Stimulated activated CD8-positive, alpha-beta memory T cell treated with anti-CD3 and anti-CD28 coated beads, Interleukin-7, amount 100 ng/mL, for 24 hours (primary cell): ENCODE results near the gene GRHL1.
"Not testable (repeated sequence)": the region's sequence is repeated elsewhere in the genome, so short reads cannot be mapped to it uniquely, and the experiment has no call there.

Experiments used
- DNase-seq: peaks from one replicate; pipeline ENCODE4 v3.0.0-alpha.2; 2020; ENCODE audit warnings: low read depth

The GRHL1 gene

DNA sequence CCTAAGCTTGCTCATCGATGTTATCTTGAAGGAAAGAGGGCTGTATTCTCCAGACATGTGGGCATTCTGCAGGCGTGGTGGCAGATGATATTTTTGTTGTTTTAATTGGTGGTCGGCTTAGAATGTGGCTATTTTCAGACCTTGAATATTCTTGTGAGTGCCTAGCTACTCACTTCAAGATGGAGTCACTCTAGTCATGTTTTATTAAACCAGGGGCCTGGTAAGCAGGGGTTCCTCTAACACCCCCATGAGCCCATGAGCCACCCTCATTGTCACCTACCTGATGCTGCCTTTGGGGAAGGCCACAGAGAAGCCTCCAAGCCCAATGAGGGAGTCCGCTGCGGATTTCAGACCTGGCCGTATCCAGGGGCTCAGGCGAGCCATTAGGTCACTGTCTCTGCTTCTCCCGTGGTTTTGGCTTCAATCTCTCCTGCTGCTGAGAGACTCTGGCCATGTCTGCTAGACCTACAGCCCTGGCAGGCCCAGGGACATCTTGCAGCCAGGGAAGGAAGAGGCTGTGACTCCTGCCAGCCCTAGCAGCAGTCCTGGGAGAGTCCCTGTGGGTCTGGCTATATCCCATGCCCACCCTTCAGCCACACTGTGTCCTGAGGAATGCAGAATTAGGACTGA is 75.6 kb downstream of the GRHL1 start:
- DNase-seq, result no peak

DNA sequence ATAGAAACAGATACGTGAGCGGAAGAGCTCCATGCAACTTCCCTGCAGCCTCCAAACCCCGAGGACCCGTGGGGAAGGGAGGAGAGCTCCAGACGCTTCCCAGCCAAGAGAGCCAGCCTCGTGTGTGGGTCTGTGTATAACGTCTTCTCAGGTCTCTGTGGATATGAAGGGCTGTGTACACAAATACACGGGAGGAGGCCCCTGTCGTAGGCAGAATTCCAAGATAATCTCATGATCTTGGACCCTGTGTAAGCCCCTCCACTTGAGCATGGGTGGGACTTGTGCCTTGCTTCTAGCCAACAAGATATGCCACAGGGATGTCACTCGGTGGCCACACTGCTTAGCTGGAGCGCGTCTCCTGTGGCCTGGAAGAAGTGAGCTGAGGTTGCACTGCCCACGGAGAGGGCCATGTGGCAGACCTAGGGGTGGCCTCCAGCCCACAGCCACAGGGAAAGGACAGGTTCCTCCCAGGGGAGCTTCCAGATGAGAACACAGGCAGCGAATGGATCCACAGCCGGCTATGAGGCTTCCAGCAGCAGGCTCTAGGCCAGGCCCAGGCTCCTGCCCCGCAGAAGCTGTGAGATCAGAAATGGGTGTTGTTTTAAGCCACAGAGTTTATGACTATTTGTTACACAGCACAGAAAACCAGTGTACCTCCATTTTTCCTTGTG is 76.3 kb downstream of the GRHL1 start:
- DNase-seq, result no peak

DNA sequence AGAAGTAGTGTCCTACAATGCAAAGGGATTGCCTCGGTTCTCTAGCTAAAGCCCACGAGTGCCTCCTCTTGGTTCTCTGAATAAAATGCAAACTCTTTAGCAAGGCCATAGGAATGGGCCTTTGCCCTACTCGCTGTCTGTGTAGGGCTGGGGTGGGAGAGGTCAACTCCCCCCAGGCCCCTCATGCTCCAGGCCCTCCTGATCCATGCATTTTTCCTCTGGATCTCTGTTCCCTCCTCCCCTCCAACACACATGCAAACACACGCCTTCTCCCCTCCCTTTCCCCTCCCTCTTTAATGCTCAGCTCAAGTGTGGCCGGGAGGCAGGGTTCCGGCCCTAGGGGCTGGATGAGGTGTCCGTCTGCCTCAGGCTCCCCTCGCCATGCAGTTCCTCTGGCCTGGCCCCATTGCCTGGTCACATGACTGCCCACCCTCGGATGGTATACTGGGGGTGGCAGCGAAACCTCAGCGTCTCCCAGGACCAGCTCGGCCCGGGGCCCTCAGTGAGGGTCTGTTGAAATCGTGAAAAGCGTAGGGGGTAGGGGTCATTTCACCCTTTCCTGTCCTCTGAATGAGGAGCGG is 77.0 kb downstream of the GRHL1 start:
- no peak for DNase-seq

DNA sequence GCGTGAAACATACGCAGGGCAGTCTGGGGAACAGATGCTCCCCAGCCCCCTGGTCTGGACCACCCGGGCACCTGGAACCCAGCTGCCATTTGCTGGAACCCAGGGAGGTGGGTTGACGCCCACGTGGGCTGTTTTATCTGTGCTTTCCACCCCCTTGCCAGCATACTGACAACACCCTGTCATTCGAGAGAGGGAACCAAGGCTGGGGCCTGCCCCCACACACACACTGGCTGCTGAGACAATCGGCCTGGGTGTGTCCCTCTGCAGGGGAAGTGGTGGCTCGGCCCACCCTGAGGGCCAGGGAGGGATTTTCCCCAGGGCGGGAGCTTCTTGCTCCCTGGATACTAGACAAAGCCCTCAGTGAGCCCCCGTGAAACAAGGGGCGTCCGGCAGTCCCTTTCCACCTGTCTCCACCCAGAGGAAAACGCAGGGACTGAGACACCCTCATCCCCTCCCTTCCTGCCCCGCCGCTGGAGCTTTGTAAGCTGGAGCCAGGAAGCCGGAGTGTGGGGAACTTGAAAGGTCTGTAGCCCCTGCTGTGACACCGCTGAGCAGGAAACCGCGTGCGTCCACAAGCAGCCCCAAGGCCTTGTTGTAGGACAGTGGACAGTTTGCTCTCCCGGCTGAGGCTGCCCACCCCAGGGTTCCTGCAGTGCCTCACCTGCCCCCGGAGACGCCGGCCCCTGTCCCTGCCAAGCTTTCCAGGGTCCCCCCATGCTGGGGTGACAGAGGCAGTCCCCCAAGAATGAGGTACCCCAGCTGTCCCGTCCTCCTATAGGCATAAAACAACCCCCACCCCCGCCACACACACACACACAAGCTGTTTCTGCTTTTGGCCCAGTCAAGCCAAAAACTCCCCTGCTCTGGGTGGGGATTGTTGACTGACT is 77.7 kb downstream of the GRHL1 start:
- DNase-seq, result no peak

DNA sequence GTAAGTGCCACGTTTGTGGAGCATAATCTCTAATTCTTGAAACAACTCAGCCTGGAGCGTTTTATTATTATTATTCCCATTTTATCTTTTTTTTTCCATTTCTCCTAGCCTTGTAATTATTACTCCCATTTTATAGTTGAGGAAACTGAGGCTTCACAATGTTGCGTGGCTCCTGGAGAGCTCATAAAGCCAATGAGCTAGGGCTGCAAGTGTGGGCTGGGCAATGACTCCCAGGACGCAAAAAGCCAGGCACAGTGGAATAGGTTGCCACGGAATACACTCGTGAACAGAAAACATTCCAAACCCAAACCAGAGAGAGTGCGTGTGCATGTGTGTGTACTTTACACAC is 78.4 kb downstream of the GRHL1 start:
- no peak for DNase-seq

DNA sequence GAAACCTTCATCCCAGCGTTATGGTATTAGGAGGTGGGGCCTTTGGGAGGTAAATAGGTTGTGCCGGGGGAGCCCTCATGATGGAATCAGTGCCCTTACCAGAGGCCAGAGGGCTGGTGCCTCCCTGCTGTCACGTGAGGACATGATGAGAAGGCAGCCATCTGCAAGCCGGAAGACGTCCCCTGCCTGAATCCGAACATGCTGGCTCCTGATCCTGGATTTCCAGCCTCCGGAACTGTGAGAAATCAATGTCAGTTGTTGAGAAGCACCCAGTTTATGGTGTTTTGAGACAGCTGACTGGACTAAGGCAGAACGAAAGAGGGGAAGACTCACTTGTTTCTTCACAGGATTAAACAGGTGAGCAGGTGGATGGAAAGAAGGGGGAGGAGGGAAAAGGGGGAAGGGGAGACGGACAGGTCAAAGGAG is 78.8 kb downstream of the GRHL1 start:
- DNase-seq, result no peak

DNA sequence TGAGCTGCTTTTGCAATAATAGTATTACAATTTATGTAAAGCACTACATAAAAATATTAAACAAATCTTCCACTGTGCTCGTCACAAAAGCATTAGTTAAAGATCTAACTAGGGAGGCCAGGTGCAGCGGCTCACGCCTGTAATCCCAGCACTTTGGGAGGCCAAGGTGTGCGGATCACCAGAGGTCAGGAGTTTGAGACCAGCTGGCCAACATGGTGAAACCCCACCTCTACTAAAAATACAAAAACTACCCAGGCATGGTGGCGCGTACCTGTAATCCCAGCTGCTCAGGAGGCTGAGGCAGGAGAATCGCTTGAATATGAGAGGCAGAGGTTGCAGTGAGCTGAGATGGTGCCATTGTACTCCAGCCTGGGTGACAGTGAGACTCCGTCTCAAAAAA is 79.3 kb downstream of the GRHL1 start:
- not testable (repeated sequence) for DNase-seq

DNA sequence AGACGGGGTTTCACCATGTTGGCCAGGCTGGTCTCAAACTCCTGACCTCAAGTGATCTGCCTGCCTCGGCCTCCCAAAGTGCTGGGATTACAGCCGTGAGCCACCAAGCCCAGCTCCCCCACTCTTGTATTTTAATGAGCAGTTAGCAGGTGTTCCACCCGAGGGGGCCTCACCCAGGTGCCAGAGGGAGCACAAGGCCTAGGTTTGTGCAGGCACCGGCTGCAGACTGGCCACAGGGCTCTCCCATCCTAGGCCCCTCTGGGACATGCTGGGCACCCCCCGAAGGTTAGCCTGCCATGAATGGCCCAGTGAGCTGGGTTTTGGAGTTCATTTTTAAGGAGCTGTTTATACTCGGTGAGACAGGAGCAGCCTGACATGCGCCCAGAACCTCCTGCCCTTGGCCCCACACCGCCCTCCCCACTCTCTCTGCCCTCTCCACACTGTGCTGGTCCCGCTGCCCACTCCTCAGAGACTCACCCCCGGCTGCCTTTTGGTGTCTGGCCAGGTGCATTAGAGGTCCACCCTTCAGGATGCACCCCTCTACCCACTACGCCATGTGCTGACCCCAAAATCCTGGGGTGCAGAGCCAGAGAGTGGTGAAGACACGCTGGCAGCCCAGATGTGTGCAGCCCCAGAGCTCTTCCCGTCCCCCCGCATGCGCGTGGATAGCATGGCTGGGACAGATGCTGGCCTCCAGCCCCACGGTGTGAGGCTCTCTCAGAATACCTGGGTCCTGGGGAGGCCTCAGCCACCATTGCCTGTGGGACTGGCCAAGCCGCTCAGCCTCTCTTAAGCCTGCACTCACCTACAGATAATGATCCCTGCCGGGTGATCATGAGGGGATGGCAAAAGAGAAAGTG is 80.6 kb downstream of the GRHL1 start:
- DNase-seq, result no peak

DNA sequence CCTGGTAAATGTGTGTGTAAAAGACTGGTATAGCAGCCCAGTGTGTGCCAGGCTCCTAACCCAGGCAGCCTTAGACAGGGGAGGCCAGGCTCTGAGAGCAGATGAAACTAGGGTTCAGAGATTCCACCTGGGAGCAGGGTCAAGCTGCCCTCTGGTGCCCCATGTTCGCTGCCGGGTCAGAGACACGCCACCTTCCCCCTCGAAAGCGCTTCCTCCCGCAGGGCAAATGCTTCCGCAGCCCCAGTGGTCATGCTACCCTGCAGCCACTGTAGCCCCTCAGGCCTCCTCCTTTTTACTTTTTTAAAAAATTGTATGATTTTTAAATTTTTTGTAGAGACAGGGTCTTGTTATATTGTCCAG is 81.2 kb downstream of the GRHL1 start:
- DNase-seq, result no peak

DNA sequence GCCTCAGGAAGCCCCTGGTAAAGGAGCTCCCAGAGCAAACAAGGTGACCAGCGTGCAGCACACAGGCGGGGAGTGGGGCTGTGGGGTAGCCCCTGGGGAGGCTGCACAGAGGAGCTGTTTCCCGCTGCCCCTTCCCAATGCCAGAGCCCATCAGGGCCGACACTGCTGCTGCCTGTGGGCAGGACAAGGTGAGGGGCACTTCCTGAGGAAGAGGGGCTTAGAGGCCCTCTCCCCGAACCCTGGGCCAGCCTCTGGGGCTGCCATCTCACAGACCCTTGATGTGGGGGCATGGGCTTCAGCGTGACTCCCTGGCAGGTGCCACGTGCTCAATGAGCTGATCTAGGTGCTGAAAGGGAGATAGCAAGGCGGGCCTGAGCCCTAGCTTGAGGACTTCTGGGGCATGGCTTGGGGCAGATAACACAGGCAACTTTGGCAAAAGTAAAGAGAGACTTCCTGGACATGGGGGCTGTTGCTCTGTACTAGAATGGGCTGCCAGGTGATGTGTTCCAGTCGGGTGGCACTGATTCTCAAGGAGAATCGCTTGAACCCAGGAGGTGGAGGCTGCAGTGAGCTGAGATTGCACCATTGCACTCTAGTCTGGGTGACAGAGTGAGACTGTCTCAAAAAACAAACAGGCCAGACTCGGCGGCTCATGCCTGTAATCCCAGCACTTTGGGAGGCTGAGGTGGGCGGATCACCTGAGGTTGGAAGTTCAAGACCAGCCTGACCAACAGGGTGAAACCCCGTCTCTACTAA is 81.9 kb downstream of the GRHL1 start:
- DNase-seq, result no peak

DNA sequence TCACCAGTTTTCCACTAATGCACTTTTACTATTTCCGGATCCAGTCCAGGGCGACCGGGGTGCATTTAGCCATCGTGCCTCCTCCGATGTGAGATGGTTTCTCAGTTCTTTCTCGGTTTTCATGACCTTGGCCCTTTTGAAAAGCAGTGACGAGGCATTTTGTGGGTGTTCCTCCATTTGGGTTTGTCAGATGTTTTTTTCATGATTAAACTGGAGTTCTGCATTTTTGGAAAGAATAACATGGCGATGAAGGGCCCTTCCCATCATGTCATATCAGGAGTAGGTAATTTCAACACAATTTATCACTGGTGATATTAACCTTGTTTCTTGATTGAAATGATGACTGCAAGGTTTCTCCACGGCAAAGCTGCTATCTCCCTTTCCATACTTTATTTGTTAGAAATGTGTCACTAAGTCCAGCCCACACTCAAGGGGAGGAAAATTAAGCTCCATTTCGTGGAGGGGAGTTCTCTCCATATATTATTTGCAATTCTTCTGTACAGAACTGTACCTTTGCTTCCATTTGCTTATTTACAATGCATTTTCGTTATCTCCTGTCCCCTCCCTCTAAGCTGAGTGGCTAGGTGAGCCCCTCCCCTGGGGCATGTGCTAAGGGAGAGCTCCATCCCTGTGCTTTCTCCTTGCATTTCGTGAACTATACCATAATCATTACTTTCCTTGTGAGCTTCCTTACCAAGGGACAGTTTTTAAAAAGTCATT is 83.0 kb downstream of the GRHL1 start:
- no peak for DNase-seq

DNA sequence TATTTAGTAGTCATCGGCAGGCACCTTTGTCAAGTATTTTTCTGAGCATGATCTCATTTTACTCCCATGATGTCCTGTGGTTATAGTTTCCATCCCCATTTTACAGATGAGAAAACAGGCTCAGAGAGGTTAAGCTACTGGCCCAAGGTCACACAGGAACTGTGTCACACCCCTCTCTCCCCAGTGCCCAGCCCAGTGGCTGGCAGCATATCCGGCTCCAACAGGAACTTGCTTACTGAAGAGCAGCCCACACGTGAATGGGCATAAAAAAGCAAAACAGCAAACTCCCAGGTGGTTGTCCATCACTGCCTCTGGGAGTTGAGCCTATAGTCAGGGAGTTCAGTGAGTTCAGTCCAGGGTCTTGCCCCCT is 83.5 kb downstream of the GRHL1 start:
- DNase-seq, result no peak

DNA sequence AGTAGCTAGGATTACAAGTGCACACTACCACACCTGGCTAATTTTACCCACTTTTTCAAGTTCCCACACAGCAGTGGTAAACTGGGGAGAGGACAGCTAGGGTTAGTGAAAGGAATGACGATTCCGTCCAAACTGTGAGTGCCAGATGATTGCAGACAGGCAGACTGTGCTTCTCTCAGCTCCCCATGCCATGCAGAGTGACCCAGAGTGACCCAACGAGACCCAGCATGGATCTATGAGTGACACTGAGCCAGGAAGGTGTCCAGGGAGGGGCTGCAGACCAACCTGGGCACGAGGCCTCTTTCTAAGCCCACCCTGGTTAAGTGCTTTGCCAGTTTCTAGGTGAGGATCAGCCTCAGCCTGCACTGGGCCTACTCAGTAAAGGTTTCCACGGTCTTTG is 84.1 kb downstream of the GRHL1 start:
- no peak for DNase-seq

DNA sequence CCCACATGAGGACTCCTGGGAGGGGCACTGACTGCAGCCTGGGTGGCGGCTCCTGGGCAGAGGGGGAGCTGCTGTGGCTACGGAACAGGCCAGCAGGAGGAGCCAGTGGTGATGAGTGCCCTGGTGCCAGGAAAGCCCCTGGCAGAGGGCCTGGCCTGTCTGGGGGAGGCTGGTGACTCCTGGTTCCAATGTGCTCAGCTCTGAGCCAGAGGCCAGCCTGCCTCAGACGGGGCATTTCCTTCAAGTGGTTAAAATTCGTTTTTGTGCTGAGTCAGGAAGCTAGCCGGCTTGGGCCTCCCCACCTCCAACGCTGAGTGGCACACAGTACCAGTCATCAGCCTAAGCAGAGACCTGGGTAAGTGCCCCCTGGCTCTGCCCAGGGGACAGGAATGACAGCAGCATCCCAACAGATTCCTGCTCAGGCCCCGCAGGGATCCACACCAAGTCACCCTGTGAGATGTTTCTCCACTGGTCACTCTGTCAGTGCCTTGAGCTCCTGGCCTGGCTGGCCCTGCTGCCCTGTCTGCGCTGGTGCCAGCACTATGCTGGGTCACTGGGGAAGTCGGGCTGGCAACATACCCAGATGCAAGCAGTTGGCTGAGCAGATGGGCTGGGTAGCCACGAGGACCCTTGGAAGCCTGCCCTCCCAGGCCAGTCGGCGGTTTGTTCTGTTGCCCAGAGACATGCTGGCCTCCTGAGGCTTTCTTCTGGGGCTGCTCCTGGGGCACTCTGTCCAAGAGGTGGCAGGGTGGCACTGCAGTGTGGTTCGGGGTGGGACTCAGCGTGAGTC is 84.8 kb downstream of the GRHL1 start:
- DNase-seq, result no peak

DNA sequence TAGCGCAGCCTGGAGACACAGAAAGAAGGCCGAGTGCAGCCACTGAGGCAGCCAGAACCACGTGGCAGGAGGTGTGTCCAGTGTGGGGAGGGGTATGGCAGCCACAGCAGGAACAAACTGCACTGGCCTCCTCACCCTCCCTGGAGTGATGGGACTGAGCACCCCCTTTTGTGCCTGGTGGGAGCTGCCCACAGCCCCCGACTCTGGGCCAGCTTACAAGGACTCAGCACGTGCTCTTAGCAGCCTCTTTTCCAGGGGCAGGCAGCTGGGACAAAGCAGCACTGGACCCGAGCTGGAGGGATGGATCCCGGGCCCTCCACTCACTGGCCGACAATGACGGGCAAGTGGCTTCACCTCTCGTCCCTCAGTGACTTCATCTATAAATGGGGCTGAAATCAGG is 86.6 kb downstream of the GRHL1 start:
- no peak for DNase-seq

DNA sequence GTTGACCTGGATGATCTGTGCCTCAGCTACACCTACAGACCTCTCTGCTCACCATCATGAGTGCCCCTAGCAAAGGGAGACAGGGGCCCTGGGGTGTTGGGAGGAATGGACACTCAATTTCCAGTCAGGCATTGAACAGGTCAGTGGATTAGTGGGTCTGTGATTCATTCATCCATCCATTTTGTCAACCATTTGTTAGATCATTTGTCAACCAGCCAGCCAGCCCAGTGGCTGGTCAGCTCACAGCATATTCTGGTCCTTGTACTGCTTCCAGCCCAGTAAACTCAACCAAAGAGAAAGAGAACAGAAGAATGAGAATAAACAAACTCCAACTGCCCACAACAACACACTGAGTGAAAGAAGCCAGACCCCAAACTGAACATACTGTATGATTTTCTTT is 87.2 kb downstream of the GRHL1 start:
- DNase-seq, result no peak

DNA sequence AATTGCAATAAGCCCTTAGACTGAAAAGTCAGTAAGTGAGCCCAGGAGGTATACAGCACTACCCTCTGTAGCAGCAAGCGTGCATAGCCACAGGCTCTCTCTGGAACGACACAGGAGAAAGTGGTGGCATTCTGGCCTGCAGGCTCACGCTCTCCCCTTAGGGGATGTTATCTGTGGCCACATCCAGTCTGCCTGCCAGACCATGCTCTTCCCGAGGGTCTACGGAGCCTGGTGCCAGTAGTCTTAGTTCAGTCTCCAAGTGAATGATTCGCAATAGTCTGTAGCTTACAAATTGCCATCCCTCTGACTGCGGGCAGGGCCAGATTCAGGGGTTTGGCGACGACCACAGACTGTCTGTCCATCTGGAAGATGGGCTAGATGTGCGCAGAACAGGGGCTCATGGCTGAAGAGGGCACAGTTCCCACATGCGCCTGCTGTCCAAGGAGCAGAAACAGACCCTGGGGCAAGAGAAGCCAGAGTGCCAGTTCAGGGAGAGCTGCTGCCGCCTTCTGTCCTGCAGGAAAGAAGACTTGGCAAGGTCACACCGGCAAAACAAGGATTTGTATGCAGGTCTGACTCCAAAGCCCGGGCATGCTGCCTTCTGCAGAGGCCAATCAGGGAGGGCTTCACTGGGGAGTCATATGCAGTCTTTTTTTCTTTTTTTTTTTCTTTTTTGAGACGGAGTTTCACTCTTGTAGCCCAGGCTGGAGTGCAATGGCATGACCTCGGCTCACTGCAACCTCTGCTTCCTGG is 88.3 kb downstream of the GRHL1 start:
- no peak for DNase-seq

DNA sequence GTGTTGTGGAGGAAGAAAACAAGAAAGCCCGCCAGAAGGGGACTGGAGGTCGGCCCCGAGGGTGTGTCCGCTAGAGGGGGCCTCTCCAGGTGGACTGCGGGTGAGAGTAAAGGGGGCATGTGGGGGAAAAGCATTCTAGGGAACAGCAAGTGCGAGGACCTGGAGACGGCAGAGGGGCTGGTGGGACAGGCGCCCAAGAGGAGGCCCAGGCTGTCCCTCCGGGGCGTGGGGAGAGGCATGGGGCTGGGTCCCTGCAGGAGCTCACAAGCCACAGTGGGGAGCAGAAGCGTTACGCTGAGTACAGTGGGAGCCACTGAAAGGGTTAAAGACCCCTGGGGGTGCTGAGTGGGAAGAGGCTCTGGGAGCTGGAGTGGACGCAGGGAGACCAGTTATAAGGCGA is 90.2 kb downstream of the GRHL1 start:
- no peak for DNase-seq
